Measurements from ENCODE around the gene SPTBN2.

GRCh38 chr11:66728693-66729385, at the start of gene SPTBN2:
- TF ChIP-seq HDGF (IDR thresholded peaks at IDR 0.05; ENCODE audit: borderline replicate concordance), result no peak
- no peak for TF ChIP-seq TARDBP (IDR thresholded peaks at IDR 0.05)
- no peak for TF ChIP-seq FOXM1 (IDR thresholded peaks at IDR 0.05; ENCODE audit: borderline replicate concordance)
- no peak for TF ChIP-seq ARNT (IDR thresholded peaks at IDR 0.05)
- TF ChIP-seq FOXA1 (IDR thresholded peaks at IDR 0.05), result no peak
- TF ChIP-seq ZNF384 (IDR thresholded peaks at IDR 0.05), result no peak
- TF ChIP-seq L3MBTL2 (conservative IDR thresholded peaks at IDR 0.05), result no peak
- no peak for TF ChIP-seq BHLHE40 (IDR thresholded peaks at IDR 0.05; ENCODE audit: borderline replicate concordance)
- no peak for TF ChIP-seq SUZ12 (IDR thresholded peaks at IDR 0.05)
- TF ChIP-seq FOXK2 (IDR thresholded peaks at IDR 0.05), result no peak
- TF ChIP-seq SP1 (IDR thresholded peaks at IDR 0.05), result no peak
- TF ChIP-seq LEF1 (IDR thresholded peaks at IDR 0.05; ENCODE audit: borderline replicate concordance), result no peak
- TF ChIP-seq, protein P1, sequence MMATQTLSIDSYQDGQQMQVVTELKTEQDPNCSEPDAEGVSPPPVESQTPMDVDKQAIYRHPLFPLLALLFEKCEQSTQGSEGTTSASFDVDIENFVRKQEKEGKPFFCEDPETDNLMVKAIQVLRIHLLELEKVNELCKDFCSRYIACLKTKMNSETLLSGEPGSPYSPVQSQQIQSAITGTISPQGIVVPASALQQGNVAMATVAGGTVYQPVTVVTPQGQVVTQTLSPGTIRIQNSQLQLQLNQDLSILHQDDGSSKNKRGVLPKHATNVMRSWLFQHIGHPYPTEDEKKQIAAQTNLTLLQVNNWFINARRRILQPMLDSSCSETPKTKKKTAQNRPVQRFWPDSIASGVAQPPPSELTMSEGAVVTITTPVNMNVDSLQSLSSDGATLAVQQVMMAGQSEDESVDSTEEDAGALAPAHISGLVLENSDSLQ (IDR thresholded peaks at IDR 0.05), result no peak
